Breast epithelium (tissue), 3 donors: ENCODE measurements around the gene SH3BGRL.

Experiments used
- POLR2AphosphoS5 ChIP-seq, 3 donors: sonication (generic); formaldehyde crosslinking; IDR thresholded peaks; one replicate each; pipeline ENCODE4 v1.6.1; 2017; ENCODE audit warnings: antibody characterized with exemption in 3 of 3
- TF ChIP-seq, protein P1 (sequence below), 3 donors: fragments of 450-650 bp; IDR thresholded peaks; one replicate each; pipeline ENCODE4 v1.5.1; 2016 to 2017; ENCODE audit warnings: antibody characterized with exemption in 3 of 3, mild to moderate bottlenecking in 3 of 3, moderate library complexity in 3 of 3

DNA sequence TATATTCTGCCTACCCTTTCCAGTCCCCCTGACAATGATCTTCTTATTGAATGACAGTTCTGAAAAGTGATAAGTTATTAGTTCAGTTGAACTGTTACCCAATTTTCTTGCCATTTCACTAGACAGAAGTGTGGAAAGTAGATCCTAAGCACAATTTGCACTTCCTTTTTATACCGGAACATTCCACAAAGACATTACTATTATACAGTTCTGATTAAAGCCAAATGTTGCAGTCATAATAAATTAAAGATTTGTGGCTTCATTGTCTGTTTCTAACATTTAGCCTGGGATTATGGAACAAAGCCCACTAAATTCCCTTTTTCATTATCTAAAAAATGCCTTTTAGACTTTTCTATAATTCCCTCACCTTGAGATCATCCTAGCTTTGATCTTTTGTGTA lies 13.8 kb downstream of the SH3BGRL start:
- TF ChIP-seq, protein P1, sequence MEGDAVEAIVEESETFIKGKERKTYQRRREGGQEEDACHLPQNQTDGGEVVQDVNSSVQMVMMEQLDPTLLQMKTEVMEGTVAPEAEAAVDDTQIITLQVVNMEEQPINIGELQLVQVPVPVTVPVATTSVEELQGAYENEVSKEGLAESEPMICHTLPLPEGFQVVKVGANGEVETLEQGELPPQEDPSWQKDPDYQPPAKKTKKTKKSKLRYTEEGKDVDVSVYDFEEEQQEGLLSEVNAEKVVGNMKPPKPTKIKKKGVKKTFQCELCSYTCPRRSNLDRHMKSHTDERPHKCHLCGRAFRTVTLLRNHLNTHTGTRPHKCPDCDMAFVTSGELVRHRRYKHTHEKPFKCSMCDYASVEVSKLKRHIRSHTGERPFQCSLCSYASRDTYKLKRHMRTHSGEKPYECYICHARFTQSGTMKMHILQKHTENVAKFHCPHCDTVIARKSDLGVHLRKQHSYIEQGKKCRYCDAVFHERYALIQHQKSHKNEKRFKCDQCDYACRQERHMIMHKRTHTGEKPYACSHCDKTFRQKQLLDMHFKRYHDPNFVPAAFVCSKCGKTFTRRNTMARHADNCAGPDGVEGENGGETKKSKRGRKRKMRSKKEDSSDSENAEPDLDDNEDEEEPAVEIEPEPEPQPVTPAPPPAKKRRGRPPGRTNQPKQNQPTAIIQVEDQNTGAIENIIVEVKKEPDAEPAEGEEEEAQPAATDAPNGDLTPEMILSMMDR (IDR thresholded peaks at IDR 0.05) = no peak
- no peak for TF ChIP-seq POLR2AphosphoS5 (IDR thresholded peaks at IDR 0.05)
